Mucosa of stomach (tissue), 1 donor: ENCODE results near the gene SMCO4.

Experiments used
- H3K27me3 ChIP-seq: one replicate; pipeline ENCODE4 v1.7.0; 2013; ENCODE audit warnings: mild to moderate bottlenecking, low read length; ENCODE audit not compliant: control insufficient read depth, insufficient read depth
- H3K36me3 ChIP-seq: one replicate; pipeline ENCODE4 v1.7.0; 2013; ENCODE audit warnings: low read length; ENCODE audit not compliant: control insufficient read depth, insufficient read depth
- H3K4me1 ChIP-seq: one replicate; pipeline ENCODE4 v1.7.0; 2013; ENCODE audit warnings: mild to moderate bottlenecking, low read length; ENCODE audit not compliant: control insufficient read depth, insufficient read depth
- H3K4me3 ChIP-seq: one replicate; pipeline ENCODE4 v1.7.0; 2013; ENCODE audit warnings: low read length
- H3K9ac ChIP-seq: one replicate; pipeline ENCODE4 v1.7.0; 2013; ENCODE audit warnings: mild to moderate bottlenecking, low read length, moderate library complexity
- H3K9me3 ChIP-seq: one replicate; pipeline ENCODE4 v1.7.0; 2013; ENCODE audit warnings: mild to moderate bottlenecking, low read length, moderate library complexity; ENCODE audit not compliant: control insufficient read depth
- donor health status: Pancreatic carcinoma.

The SMCO4 gene

GRCh38 chr11:93524858-93525257, 18.3 kb downstream of the SMCO4 start:
- peaks cover 40% of the 10 kb centered on the region for H3K4me1 ChIP-seq
- H3K9ac ChIP-seq, result no peak overlapping the region
- no peaks in the 10 kb centered on the region for H3K27me3 ChIP-seq
- H3K9me3 ChIP-seq, result no peaks in the 10 kb centered on the region
- H3K4me3 ChIP-seq, result no peak overlapping the region
- no peaks in the 10 kb centered on the region for H3K36me3 ChIP-seq

GRCh38 chr11:93524173-93524536, 19.0 kb downstream of the SMCO4 start:
- H3K9me3 ChIP-seq, result no peaks in the 10 kb centered on the region
- H3K4me1 ChIP-seq, result peaks cover 33% of the 10 kb centered on the region
- H3K4me3 ChIP-seq, result no peak overlapping the region
- no peaks in the 10 kb centered on the region for H3K36me3 ChIP-seq
- H3K9ac ChIP-seq, result no peak overlapping the region
- H3K27me3 ChIP-seq, result no peaks in the 10 kb centered on the region

- Histone ChIP-seq H3K4me1 (peaks cover 10% of the 10 kb centered on the region), H3K27me3 (no peaks in the 10 kb centered on the region), H3K4me3 (no peak overlapping the region), H3K9ac (no peak overlapping the region), H3K9me3 (no peaks in the 10 kb centered on the region), H3K36me3 (no peaks in the 10 kb centered on the region)
Observed at GRCh38 chr11:93520726-93521509, 22.3 kb downstream of the SMCO4 start.

- Histone ChIP-seq H3K4me1 (no peaks in the 10 kb centered on the region), H3K9me3 (no peaks in the 10 kb centered on the region), H3K36me3 (no peaks in the 10 kb centered on the region), H3K27me3 (no peaks in the 10 kb centered on the region), H3K4me3 (no peak overlapping the region), H3K9ac (no peak overlapping the region)
Observed at GRCh38 chr11:93519179-93519578, 24.0 kb downstream of the SMCO4 start.

GRCh38 chr11:93518081-93518480, 25.1 kb downstream of the SMCO4 start:
- Histone ChIP-seq H3K27me3 (no peaks in the 10 kb centered on the region), H3K36me3 (no peaks in the 10 kb centered on the region), H3K4me1 (no peaks in the 10 kb centered on the region), H3K9ac (no peak overlapping the region), H3K4me3 (no peak overlapping the region), H3K9me3 (no peaks in the 10 kb centered on the region)

GRCh38 chr11:93517611-93518010, 25.6 kb downstream of the SMCO4 start:
- H3K4me1 ChIP-seq, result no peaks in the 10 kb centered on the region
- H3K9ac ChIP-seq, result no peak overlapping the region
- H3K27me3 ChIP-seq, result no peaks in the 10 kb centered on the region
- no peak overlapping the region for H3K4me3 ChIP-seq
- no peaks in the 10 kb centered on the region for H3K9me3 ChIP-seq
- no peaks in the 10 kb centered on the region for H3K36me3 ChIP-seq

GRCh38 chr11:93517041-93517440, 26.1 kb downstream of the SMCO4 start:
- Histone ChIP-seq H3K4me3 (no peak overlapping the region), H3K9me3 (no peaks in the 10 kb centered on the region), H3K4me1 (no peaks in the 10 kb centered on the region)

GRCh38 chr11:93515441-93516025, 27.7 kb downstream of the SMCO4 start:
- H3K27me3 ChIP-seq, result no peaks in the 10 kb centered on the region
- H3K4me1 ChIP-seq, result no peaks in the 10 kb centered on the region
- H3K4me3 ChIP-seq, result no peak overlapping the region
- H3K9me3 ChIP-seq, result no peaks in the 10 kb centered on the region
- no peaks in the 10 kb centered on the region for H3K36me3 ChIP-seq
- no peak overlapping the region for H3K9ac ChIP-seq

More at GRCh38 chr11:93517041-93517440, 26.1 kb downstream of the SMCO4 start:
- Histone ChIP-seq H3K9ac (no peak overlapping the region), H3K36me3 (no peaks in the 10 kb centered on the region), H3K27me3 (no peaks in the 10 kb centered on the region)

GRCh38 chr11:93514712-93515111, 28.5 kb downstream of the SMCO4 start:
- H3K9me3 ChIP-seq, result no peaks in the 10 kb centered on the region
- no peaks in the 10 kb centered on the region for H3K27me3 ChIP-seq
- no peak overlapping the region for H3K9ac ChIP-seq
- H3K4me1 ChIP-seq, result no peaks in the 10 kb centered on the region
- no peaks in the 10 kb centered on the region for H3K36me3 ChIP-seq
- no peak overlapping the region for H3K4me3 ChIP-seq

- Histone ChIP-seq H3K36me3 (no peaks in the 10 kb centered on the region), H3K27me3 (no peaks in the 10 kb centered on the region)
Observed at GRCh38 chr11:93513772-93514171, 29.4 kb downstream of the SMCO4 start.

GRCh38 chr11:93512949-93513667, 30.1 kb downstream of the SMCO4 start:
- H3K27me3 ChIP-seq, result no peaks in the 10 kb centered on the region
- H3K4me1 ChIP-seq, result no peaks in the 10 kb centered on the region
- no peaks in the 10 kb centered on the region for H3K9me3 ChIP-seq
- no peak overlapping the region for H3K4me3 ChIP-seq
- H3K36me3 ChIP-seq, result no peaks in the 10 kb centered on the region
- no peak overlapping the region for H3K9ac ChIP-seq

More at GRCh38 chr11:93513772-93514171, 29.4 kb downstream of the SMCO4 start:
- Histone ChIP-seq H3K9ac (no peak overlapping the region), H3K9me3 (no peaks in the 10 kb centered on the region), H3K4me1 (no peaks in the 10 kb centered on the region), H3K4me3 (no peak overlapping the region)

- no peaks in the 10 kb centered on the region for H3K27me3 ChIP-seq
- no peaks in the 10 kb centered on the region for H3K9me3 ChIP-seq
- H3K36me3 ChIP-seq, result no peaks in the 10 kb centered on the region
- no peak overlapping the region for H3K4me3 ChIP-seq
- H3K9ac ChIP-seq, result no peak overlapping the region
- H3K4me1 ChIP-seq, result no peaks in the 10 kb centered on the region
Observed at GRCh38 chr11:93512073-93512475, 31.1 kb downstream of the SMCO4 start.
